ENCODE results near the gene KCNJ2.

Gene KCNJ2

GRCh38 chr17:70158180-70158579, 11.2 kb upstream of the KCNJ2 start:
- Histone ChIP-seq H3K36me3 (replicated peaks in 1 of 2; ENCODE audit: control insufficient read depth in 2 of 2, insufficient read depth in 2 of 2, low read length in 2 of 2) (no peaks in the 10 kb centered on the region), H3K27ac (replicated peaks; ENCODE audit: low read length) (no peak overlapping the region)
- WGBS, 2 donors (ENCODE audit: extremely low coverage in 2 of 2, insufficient read length in 2 of 2, insufficient replicate concordance in 1 of 2): no CpG with 5 or more reads among the region's 4 CpGs

GRCh38 chr17:70158591-70158990, 10.7 kb upstream of the KCNJ2 start:
- Histone ChIP-seq H3K4me2 (ENCODE audit: insufficient read depth, low read length, poor library complexity, severe bottlenecking) (no peak overlapping the region), H3K9ac (ENCODE audit: low read depth, low read length, poor library complexity) (no peak overlapping the region), H2AK5ac (ENCODE audit: low read depth, low read length) (no peak overlapping the region), H3K27ac (replicated peaks; ENCODE audit: low read length) (no peak overlapping the region), H3K18ac (ENCODE audit: low read length) (no peak overlapping the region), H3K23ac (ENCODE audit: low read depth, low read length, poor library complexity) (no peak overlapping the region), H3K4me1 (ENCODE audit: control insufficient read depth in 2 of 2, insufficient read depth in 1 of 2, low read depth in 1 of 2, low read length in 2 of 2) (no peaks in the 10 kb centered on the region), H2BK15ac (ENCODE audit: low read length) (no peak overlapping the region), H2BK12ac (ENCODE audit: low read length) (no peak overlapping the region), H4K8ac (ENCODE audit: low read depth, low read length) (no peak overlapping the region), H3K4me3 (ENCODE audit: low read length in 2 of 2) (no peak overlapping the region), H2BK120ac (ENCODE audit: low read depth, low read length) (no peak overlapping the region), H3K14ac (ENCODE audit: low read length) (no peak overlapping the region), H3K9me3 (replicated peaks in 1 of 2; ENCODE audit: control insufficient read depth in 2 of 2, insufficient read depth in 1 of 2, low read depth in 1 of 2, low read length in 2 of 2) (no peaks in the 10 kb centered on the region), H2AFZ (ENCODE audit: low read length) (peak overlapping the region; percentile 25), H3K27me3 (ENCODE audit: control insufficient read depth in 3 of 3, insufficient read depth in 3 of 3, low read depth in 1 of 3, low read length in 3 of 3) (no peaks in the 10 kb centered on the region), H3K79me1 (ENCODE audit: low read depth, low read length) (no peaks in the 10 kb centered on the region), H2BK5ac (ENCODE audit: low read length) (no peak overlapping the region), H3K36me3 (replicated peaks in 1 of 2; ENCODE audit: control insufficient read depth in 2 of 2, insufficient read depth in 2 of 2, low read length in 2 of 2) (no peaks in the 10 kb centered on the region), H4K91ac (ENCODE audit: low read depth, low read length, poor library complexity) (no peak overlapping the region), H3K4ac (ENCODE audit: low read length) (no peak overlapping the region)
- WGBS, 2 donors (ENCODE audit: extremely low coverage in 2 of 2, insufficient read length in 2 of 2, insufficient replicate concordance in 1 of 2): no CpG with 5 or more reads among the region's 6 CpGs
- DNase-seq (ENCODE audit: low spot score): no peak

More at GRCh38 chr17:70158180-70158579, 11.2 kb upstream of the KCNJ2 start:
- no peak overlapping the region for H4K91ac ChIP-seq (ENCODE audit: low read depth, low read length, poor library complexity)
- H2AFZ ChIP-seq (ENCODE audit: low read length): no peak overlapping the region
- no peak overlapping the region for H4K8ac ChIP-seq (ENCODE audit: low read depth, low read length)
- no peak overlapping the region for H3K14ac ChIP-seq (ENCODE audit: low read length)
- H3K79me1 ChIP-seq (ENCODE audit: low read depth, low read length): no peaks in the 10 kb centered on the region
- no peak overlapping the region for H3K9ac ChIP-seq (ENCODE audit: low read depth, low read length, poor library complexity)
- H2BK120ac ChIP-seq (ENCODE audit: low read depth, low read length): no peak overlapping the region
- no peak overlapping the region for H2BK15ac ChIP-seq (ENCODE audit: low read length)
- H3K4ac ChIP-seq (ENCODE audit: low read length): no peak overlapping the region
- H2BK12ac ChIP-seq (ENCODE audit: low read length): no peak overlapping the region
- no peak overlapping the region for H3K18ac ChIP-seq (ENCODE audit: low read length)
- no peak overlapping the region for H3K4me3 ChIP-seq (ENCODE audit: low read length in 2 of 2)
- no peak overlapping the region for H2BK5ac ChIP-seq (ENCODE audit: low read length)
- no peaks in the 10 kb centered on the region for H3K27me3 ChIP-seq (ENCODE audit: control insufficient read depth in 3 of 3, insufficient read depth in 3 of 3, low read depth in 1 of 3, low read length in 3 of 3)
- H3K23ac ChIP-seq (ENCODE audit: low read depth, low read length, poor library complexity): no peak overlapping the region
- H3K4me1 ChIP-seq (ENCODE audit: control insufficient read depth in 2 of 2, insufficient read depth in 1 of 2, low read depth in 1 of 2, low read length in 2 of 2): no peaks in the 10 kb centered on the region
- no peaks in the 10 kb centered on the region for H3K9me3 ChIP-seq (replicated peaks in 1 of 2; ENCODE audit: control insufficient read depth in 2 of 2, insufficient read depth in 1 of 2, low read depth in 1 of 2, low read length in 2 of 2)
- no peak overlapping the region for H2AK5ac ChIP-seq (ENCODE audit: low read depth, low read length)
- no peak for DNase-seq (ENCODE audit: low spot score)
- H3K4me2 ChIP-seq (ENCODE audit: insufficient read depth, low read length, poor library complexity, severe bottlenecking): no peak overlapping the region

GRCh38 chr17:70159980-70160379, 9.4 kb upstream of the KCNJ2 start:
- H3K4me3 ChIP-seq (ENCODE audit: low read length in 2 of 2): no peak overlapping the region
- no peaks in the 10 kb centered on the region for H3K9me3 ChIP-seq (replicated peaks in 1 of 2; ENCODE audit: control insufficient read depth in 2 of 2, insufficient read depth in 1 of 2, low read depth in 1 of 2, low read length in 2 of 2)
- H2AFZ ChIP-seq (ENCODE audit: low read length): no peak overlapping the region
- H3K4me2 ChIP-seq (ENCODE audit: insufficient read depth, low read length, poor library complexity, severe bottlenecking): no peak overlapping the region
- H2BK15ac ChIP-seq (ENCODE audit: low read length): no peak overlapping the region
- H4K91ac ChIP-seq (ENCODE audit: low read depth, low read length, poor library complexity): no peak overlapping the region
- H3K4ac ChIP-seq (ENCODE audit: low read length): no peak overlapping the region
- H3K27ac ChIP-seq (replicated peaks; ENCODE audit: low read length): no peak overlapping the region
- H4K8ac ChIP-seq (ENCODE audit: low read depth, low read length): no peak overlapping the region
- H3K23ac ChIP-seq (ENCODE audit: low read depth, low read length, poor library complexity): no peak overlapping the region
- H3K27me3 ChIP-seq (ENCODE audit: control insufficient read depth in 3 of 3, insufficient read depth in 3 of 3, low read depth in 1 of 3, low read length in 3 of 3): no peaks in the 10 kb centered on the region
- no peak overlapping the region for H2BK12ac ChIP-seq (ENCODE audit: low read length)
- no peak overlapping the region for H2BK5ac ChIP-seq (ENCODE audit: low read length)
- H3K14ac ChIP-seq (ENCODE audit: low read length): no peak overlapping the region
- no CpG with 5 or more reads among the region's 2 CpGs for WGBS, 2 donors (ENCODE audit: extremely low coverage in 2 of 2, insufficient read length in 2 of 2, insufficient replicate concordance in 1 of 2)
- no peak overlapping the region for H2AK5ac ChIP-seq (ENCODE audit: low read depth, low read length)
- H2BK120ac ChIP-seq (ENCODE audit: low read depth, low read length): no peak overlapping the region
- no peak for DNase-seq (ENCODE audit: low spot score)
- H3K9ac ChIP-seq (ENCODE audit: low read depth, low read length, poor library complexity): no peak overlapping the region
- H3K18ac ChIP-seq (ENCODE audit: low read length): no peak overlapping the region
- H3K79me1 ChIP-seq (ENCODE audit: low read depth, low read length): no peaks in the 10 kb centered on the region
- H3K36me3 ChIP-seq (replicated peaks in 1 of 2; ENCODE audit: control insufficient read depth in 2 of 2, insufficient read depth in 2 of 2, low read length in 2 of 2): no peaks in the 10 kb centered on the region
- no peaks in the 10 kb centered on the region for H3K4me1 ChIP-seq (ENCODE audit: control insufficient read depth in 2 of 2, insufficient read depth in 1 of 2, low read depth in 1 of 2, low read length in 2 of 2)

- Histone ChIP-seq H2AK5ac (ENCODE audit: low read depth, low read length) (no peak overlapping the region), H3K4me3 (ENCODE audit: low read length in 2 of 2) (no peak overlapping the region), H3K4me1 (ENCODE audit: control insufficient read depth in 2 of 2, insufficient read depth in 1 of 2, low read depth in 1 of 2, low read length in 2 of 2) (no peaks in the 10 kb centered on the region), H3K14ac (ENCODE audit: low read length) (no peak overlapping the region), H3K27ac (replicated peaks; ENCODE audit: low read length) (no peak overlapping the region), H3K4ac (ENCODE audit: low read length) (no peak overlapping the region), H3K23ac (ENCODE audit: low read depth, low read length, poor library complexity) (no peak overlapping the region), H3K9me3 (replicated peaks in 1 of 2; ENCODE audit: control insufficient read depth in 2 of 2, insufficient read depth in 1 of 2, low read depth in 1 of 2, low read length in 2 of 2) (no peaks in the 10 kb centered on the region), H2BK12ac (ENCODE audit: low read length) (no peak overlapping the region), H3K79me1 (ENCODE audit: low read depth, low read length) (no peaks in the 10 kb centered on the region), H4K91ac (ENCODE audit: low read depth, low read length, poor library complexity) (no peak overlapping the region), H3K4me2 (ENCODE audit: insufficient read depth, low read length, poor library complexity, severe bottlenecking) (no peak overlapping the region), H4K8ac (ENCODE audit: low read depth, low read length) (no peak overlapping the region), H2BK5ac (ENCODE audit: low read length) (no peak overlapping the region), H3K36me3 (replicated peaks in 1 of 2; ENCODE audit: control insufficient read depth in 2 of 2, insufficient read depth in 2 of 2, low read length in 2 of 2) (no peaks in the 10 kb centered on the region), H2AFZ (ENCODE audit: low read length) (no peak overlapping the region), H3K27me3 (ENCODE audit: control insufficient read depth in 3 of 3, insufficient read depth in 3 of 3, low read depth in 1 of 3, low read length in 3 of 3) (no peaks in the 10 kb centered on the region), H3K18ac (ENCODE audit: low read length) (no peak overlapping the region), H3K9ac (ENCODE audit: low read depth, low read length, poor library complexity) (no peak overlapping the region), H2BK120ac (ENCODE audit: low read depth, low read length) (no peak overlapping the region), H2BK15ac (ENCODE audit: low read length) (no peak overlapping the region)
- WGBS, 2 donors (ENCODE audit: extremely low coverage in 2 of 2, insufficient read length in 2 of 2, insufficient replicate concordance in 1 of 2): no CpG with 5 or more reads among the region's 1 CpG
- no peak for DNase-seq (ENCODE audit: low spot score)
Observed at GRCh38 chr17:70161519-70161918, 7.8 kb upstream of the KCNJ2 start.

Measured in neuronal stem cell (in vitro differentiated cells).